ENCODE results near the gene MSX1.

DNA sequence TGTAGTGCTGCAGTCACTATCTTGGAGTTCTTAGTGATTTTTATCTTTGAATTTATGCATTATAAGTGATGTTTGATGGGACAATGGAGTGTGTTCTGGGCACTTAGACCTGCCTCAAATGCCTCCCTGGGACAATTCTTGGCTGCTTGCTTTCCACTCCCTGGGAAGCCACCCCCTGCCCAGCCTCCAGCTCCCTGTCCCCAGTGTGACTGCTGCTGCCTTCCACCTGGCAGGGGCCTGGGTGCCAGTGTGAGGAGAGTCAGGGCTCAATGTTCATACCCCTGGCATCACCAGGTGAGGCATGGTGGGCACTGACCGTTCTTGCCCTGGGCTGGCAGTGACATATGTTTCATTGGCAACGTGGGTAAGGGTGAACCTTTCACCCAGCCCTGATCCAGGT lies 14.8 kb downstream of the MSX1 start:
- TF ChIP-seq, protein P1, sequence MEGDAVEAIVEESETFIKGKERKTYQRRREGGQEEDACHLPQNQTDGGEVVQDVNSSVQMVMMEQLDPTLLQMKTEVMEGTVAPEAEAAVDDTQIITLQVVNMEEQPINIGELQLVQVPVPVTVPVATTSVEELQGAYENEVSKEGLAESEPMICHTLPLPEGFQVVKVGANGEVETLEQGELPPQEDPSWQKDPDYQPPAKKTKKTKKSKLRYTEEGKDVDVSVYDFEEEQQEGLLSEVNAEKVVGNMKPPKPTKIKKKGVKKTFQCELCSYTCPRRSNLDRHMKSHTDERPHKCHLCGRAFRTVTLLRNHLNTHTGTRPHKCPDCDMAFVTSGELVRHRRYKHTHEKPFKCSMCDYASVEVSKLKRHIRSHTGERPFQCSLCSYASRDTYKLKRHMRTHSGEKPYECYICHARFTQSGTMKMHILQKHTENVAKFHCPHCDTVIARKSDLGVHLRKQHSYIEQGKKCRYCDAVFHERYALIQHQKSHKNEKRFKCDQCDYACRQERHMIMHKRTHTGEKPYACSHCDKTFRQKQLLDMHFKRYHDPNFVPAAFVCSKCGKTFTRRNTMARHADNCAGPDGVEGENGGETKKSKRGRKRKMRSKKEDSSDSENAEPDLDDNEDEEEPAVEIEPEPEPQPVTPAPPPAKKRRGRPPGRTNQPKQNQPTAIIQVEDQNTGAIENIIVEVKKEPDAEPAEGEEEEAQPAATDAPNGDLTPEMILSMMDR (IDR thresholded peaks at IDR 0.05) = no peak
- TF ChIP-seq POLR2A (IDR thresholded peaks at IDR 0.05) = no peak
